ENCODE measurements around the gene PPP2R3A. TPM values are rescaled to one million over a fixed set of nuclear protein-coding genes. Genes with fewer than 3 reads are reported as not detected.

The PPP2R3A gene
- total and polyA plus RNA-seq, 2 donors (not counting 1 experiment from before 2014, with no cell fraction given): 17.5 to 18.3 TPM

DNA sequence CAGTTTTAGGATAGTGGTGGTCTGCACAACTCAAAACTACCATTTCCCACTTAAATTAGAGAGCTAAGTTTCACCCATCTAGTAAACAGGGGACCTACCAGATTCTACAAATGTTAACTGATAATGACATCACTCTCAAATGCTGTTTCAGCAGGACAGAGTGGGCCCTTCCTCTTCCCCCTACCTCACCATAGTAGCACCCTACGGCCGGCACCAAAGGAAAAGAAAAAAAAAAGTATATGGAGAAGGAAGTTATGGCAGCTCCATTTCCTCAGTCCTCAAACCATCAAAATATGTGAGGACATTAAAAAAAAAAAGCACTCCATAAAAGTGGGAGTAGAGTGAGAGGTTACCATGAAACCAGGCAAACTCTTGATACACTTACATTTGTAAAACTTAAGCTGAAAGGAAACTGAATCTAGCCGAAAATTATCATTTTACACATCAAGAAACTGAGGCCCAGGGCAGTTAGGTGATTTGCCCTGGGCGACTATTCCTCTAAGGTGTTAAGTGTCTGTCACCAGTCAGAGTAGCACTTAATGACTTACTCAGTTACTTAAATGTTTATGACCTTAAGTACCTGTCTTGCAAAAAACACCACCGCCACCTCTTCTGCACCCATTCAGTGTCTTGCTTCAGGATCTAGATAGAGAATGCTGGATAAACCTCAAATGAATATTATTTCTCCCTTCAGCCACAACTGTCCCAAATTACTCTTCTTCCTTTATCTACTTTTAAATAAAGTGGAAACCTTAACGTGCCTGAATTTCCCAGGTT lies 227.9 kb downstream of the PPP2R3A start:
- Histone ChIP-seq H2AFZ (ENCODE audit: low read length) (no peak overlapping the region), H3K27me3 (ENCODE audit: control insufficient read depth, insufficient read depth, low read length) (no peaks in the 10 kb centered on the region), H3K4me3 (replicated peaks in 1 of 4; ENCODE audit: control extremely low read depth in 1 of 4, insufficient read depth in 1 of 4, low read depth in 3 of 4, low read length in 4 of 4) (peak overlapping the region; percentile 47 to 94 (median 94)), H3K27ac (ENCODE audit: insufficient read depth, low read length) (peak overlapping the region; percentile 99), H3K79me2 (ENCODE audit: control insufficient read depth, insufficient read depth, low read length) (peaks cover 72% of the 10 kb centered on the region), H3K9me3 (ENCODE audit: control insufficient read depth, insufficient read depth, low read depth, low read length) (no peaks in the 10 kb centered on the region), H4K20me1 (ENCODE audit: control insufficient read depth, extremely low read depth, insufficient read depth, low read length) (peaks cover 19% of the 10 kb centered on the region), H3K4me1 (ENCODE audit: control insufficient read depth, extremely low read depth, insufficient read depth, low read length) (peaks cover 5% of the 10 kb centered on the region), H3K9ac (ENCODE audit: insufficient read depth, low read length) (peak overlapping the region; percentile 42), H3K4me2 (ENCODE audit: extremely low read depth, insufficient read depth, low read length) (peak overlapping the region; percentile 87), H3K36me3 (ENCODE audit: control insufficient read depth, insufficient read depth, low read length) (no peaks in the 10 kb centered on the region)
- peak in 1 of 2 donors; percentile 22 for DNase-seq (ENCODE audit: low read depth in 2 of 2)
- TF ChIP-seq, protein P1, sequence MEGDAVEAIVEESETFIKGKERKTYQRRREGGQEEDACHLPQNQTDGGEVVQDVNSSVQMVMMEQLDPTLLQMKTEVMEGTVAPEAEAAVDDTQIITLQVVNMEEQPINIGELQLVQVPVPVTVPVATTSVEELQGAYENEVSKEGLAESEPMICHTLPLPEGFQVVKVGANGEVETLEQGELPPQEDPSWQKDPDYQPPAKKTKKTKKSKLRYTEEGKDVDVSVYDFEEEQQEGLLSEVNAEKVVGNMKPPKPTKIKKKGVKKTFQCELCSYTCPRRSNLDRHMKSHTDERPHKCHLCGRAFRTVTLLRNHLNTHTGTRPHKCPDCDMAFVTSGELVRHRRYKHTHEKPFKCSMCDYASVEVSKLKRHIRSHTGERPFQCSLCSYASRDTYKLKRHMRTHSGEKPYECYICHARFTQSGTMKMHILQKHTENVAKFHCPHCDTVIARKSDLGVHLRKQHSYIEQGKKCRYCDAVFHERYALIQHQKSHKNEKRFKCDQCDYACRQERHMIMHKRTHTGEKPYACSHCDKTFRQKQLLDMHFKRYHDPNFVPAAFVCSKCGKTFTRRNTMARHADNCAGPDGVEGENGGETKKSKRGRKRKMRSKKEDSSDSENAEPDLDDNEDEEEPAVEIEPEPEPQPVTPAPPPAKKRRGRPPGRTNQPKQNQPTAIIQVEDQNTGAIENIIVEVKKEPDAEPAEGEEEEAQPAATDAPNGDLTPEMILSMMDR (conservative IDR thresholded peaks at IDR 0.05 in 1 of 2, IDR thresholded peaks at IDR 0.05 in 1 of 2; ENCODE audit: low read depth in 1 of 2, low read length in 2 of 2): no peak
- no peak for TF ChIP-seq EZH2 (IDR thresholded peaks at IDR 0.05; ENCODE audit: low read length, missing control alignments)

DNA sequence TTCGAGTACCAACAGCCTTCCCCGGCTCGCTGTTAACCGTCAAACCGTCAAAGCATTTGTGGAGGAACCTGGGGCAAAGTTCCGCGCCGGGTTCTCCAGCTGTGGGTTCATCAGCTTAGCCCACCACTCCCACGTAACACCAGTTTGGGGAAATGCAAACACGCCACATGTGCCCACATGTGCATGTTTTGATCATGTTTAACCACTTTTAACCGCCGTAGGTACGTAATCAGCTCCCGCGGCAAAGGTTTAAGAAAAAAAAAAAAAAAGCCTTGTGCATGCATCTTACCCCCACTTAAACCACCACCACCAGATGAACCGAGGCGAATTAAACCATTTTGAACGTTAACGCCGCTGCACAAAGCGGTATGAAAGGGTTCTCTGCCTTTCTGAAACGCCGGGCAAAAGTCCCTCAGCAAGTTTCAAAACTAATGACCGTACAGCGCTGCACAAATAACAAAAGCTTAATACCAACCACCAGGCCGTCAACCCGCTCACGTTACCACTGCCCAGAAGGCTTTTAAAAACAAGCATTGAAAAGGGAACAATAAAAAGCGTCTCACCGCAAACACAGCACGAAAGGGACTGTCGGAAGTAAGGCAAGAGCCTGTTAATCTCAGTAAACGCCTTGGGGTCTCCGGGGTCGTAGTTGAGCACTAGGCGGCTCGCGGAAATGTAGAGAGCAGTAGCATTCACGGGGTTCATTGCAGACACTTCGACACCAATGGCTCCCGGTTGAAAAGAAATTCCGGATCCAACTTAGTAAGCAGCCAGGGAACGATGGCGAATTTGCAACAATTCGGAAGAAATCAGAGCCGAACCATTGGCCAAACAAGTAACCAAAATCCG lies 229.1 kb downstream of the PPP2R3A start:
- Histone ChIP-seq H3K27me3 (ENCODE audit: control insufficient read depth, insufficient read depth, low read length) (no peaks in the 10 kb centered on the region), H3K27ac (ENCODE audit: insufficient read depth, low read length) (peak overlapping the region; percentile 99), H4K20me1 (ENCODE audit: control insufficient read depth, extremely low read depth, insufficient read depth, low read length) (peaks cover 19% of the 10 kb centered on the region), H3K36me3 (ENCODE audit: control insufficient read depth, insufficient read depth, low read length) (no peaks in the 10 kb centered on the region), H3K9me3 (ENCODE audit: control insufficient read depth, insufficient read depth, low read depth, low read length) (no peaks in the 10 kb centered on the region), H3K4me1 (ENCODE audit: control insufficient read depth, extremely low read depth, insufficient read depth, low read length) (peaks cover 3% of the 10 kb centered on the region), H3K79me2 (ENCODE audit: control insufficient read depth, insufficient read depth, low read length) (peaks cover 61% of the 10 kb centered on the region), H2AFZ (ENCODE audit: low read length) (no peak overlapping the region), H3K9ac (ENCODE audit: insufficient read depth, low read length) (peak overlapping the region; percentile 99), H3K4me2 (ENCODE audit: extremely low read depth, insufficient read depth, low read length) (peak overlapping the region; percentile 87), H3K4me3 (replicated peaks in 1 of 4; ENCODE audit: control extremely low read depth in 1 of 4, insufficient read depth in 1 of 4, low read depth in 3 of 4, low read length in 4 of 4) (peak overlapping the region; percentile 47 to 94 (median 94))
- TF ChIP-seq, protein P1 (conservative IDR thresholded peaks at IDR 0.05 in 1 of 2, IDR thresholded peaks at IDR 0.05 in 1 of 2; ENCODE audit: low read depth in 1 of 2, low read length in 2 of 2): no peak
- DNase-seq (ENCODE audit: low read depth in 2 of 2): peak; percentile 29 to 33

Data from fibroblast of lung (primary cell).